Measurements from ENCODE around the gene NTN1. TPM values are rescaled to one million over a fixed set of nuclear protein-coding genes. Genes with fewer than 3 reads are reported as not detected.
A peak's percentile ranks its signal among the peaks of the same experiment; 100 is the strongest.

The NTN1 gene
- total and polyA plus RNA-seq, 2 of the 4 experiments (the other 2 are of a cell fraction): under 0.01 to 0.07 TPM

DNA sequence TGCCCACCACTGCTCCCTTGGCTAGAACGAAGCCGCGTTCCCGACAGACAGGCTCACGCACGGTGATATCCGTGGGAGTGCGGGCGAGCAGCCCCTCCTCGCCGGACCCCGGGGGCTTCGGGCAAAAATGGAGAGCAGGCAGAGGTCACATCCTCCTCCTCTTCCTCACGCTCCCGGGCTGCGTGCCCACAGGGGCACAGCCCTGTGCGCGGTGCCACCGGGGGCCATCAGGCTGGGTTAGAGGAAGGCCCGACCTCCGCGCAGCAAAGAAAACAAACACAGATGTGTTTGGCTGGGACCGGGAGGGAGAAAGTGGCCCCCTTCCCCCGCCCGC is 519 bp upstream of the NTN1 start:
- Histone ChIP-seq H3K4me2 (ENCODE audit: low read depth, low read length) (no peak overlapping the region; the same call in 1 of the 2 replicates), H3K56ac (ENCODE audit: extremely low read depth, insufficient read depth, low read length) (no peak overlapping the region), H3K9me3 (ENCODE audit: control insufficient read depth, insufficient read depth, low read length) (peaks cover 8% of the 10 kb centered on the region; the same call in 1 of the 2 replicates), H2AK9ac (replicated peaks; ENCODE audit: low read depth, low read length, poor library complexity) (no peak overlapping the region), H2BK120ac (ENCODE audit: low read depth, low read length) (no peak overlapping the region), H3K4ac (ENCODE audit: low read depth, low read length) (no peak overlapping the region), H3K27me3 (ENCODE audit: control insufficient read depth, insufficient read depth, low read length) (peaks cover 45% of the 10 kb centered on the region), H4K5ac (ENCODE audit: low read depth, low read length) (no peak overlapping the region), H3K9ac (ENCODE audit: low read depth, low read length) (no peak overlapping the region), H3K79me1 (ENCODE audit: low read depth in 1 of 2, low read length in 2 of 2) (no peaks in the 10 kb centered on the region), H3K23ac (ENCODE audit: low read depth, low read length) (no peak overlapping the region), H4K20me1 (ENCODE audit: insufficient read depth, low read length) (no peaks in the 10 kb centered on the region), H2AFZ (replicated peaks; ENCODE audit: low read length, poor library complexity) (peak overlapping the region; percentile 77), H4K8ac (ENCODE audit: low read depth in 2 of 2, low read length in 2 of 2) (no peak overlapping the region), H3K4me3 (ENCODE audit: insufficient read depth, low read depth, low read length) (peak overlapping the region; percentile 42; the same call in 1 of the 2 replicates), H2AK5ac (ENCODE audit: low read depth, low read length) (no peak overlapping the region), H3K27ac (ENCODE audit: insufficient read depth, low read length) (no peak overlapping the region), H3K4me1 (ENCODE audit: control insufficient read depth, insufficient read depth, low read length) (no peaks in the 10 kb centered on the region), H4K91ac (ENCODE audit: insufficient read depth, low read depth, low read length) (no peak overlapping the region), H2BK20ac (ENCODE audit: low read depth, low read length) (no peak overlapping the region), H2BK15ac (ENCODE audit: low read depth, low read length) (no peak overlapping the region), H3K14ac (replicated peaks; ENCODE audit: low read depth, low read length) (no peak overlapping the region), H3K9me1 (ENCODE audit: insufficient read depth, low read length) (no peaks in the 10 kb centered on the region), H2BK5ac (ENCODE audit: low read depth, low read length, poor library complexity, severe bottlenecking) (no peak overlapping the region), H3K36me3 (ENCODE audit: control insufficient read depth, insufficient read depth, low read length) (no peaks in the 10 kb centered on the region), H3K18ac (ENCODE audit: low read depth, low read length) (no peak overlapping the region)
- ATAC-seq (ENCODE audit: low read depth): no peak
- no TSS peak for BruUV-seq (replicated peaks)
- ChIA-PET POLR2A (ENCODE audit: unreplicated experiment) (no interaction called here), CTCF (no interaction called here)
- DNase-seq: no peak
- dilution Hi-C loops (cut with HindIII; ENCODE audit: low sequenced_read_pairs, unreplicated experiment) (no loop called here), in situ Hi-C loops (cut with MboI; ENCODE audit: low sequenced_read_pairs) (no loop called here), intact Hi-C loops (cut with micrococcal nuclease) (loop anchor here (10.0 kb wide), 1 partner anchor 274 kb away; no protein-coding TSS in a partner anchor)
- no CpG with 5 or more reads among the region's 25 CpGs for WGBS, 2 experiments (ENCODE audit: extremely low coverage in 2 of 2, insufficient read length in 1 of 2)
- TF ChIP-seq RCOR1 (IDR thresholded peaks at IDR 0.05; ENCODE audit: insufficient replicate concordance, low read length) (no peak), RFX5 (IDR thresholded peaks at IDR 0.05; ENCODE audit: low read depth, low read length) (no peak), MAZ (IDR thresholded peaks at IDR 0.05; ENCODE audit: borderline replicate concordance, low read depth, low read length) (peak; percentile 11; the same call in 1 of the 2 replicates), SMC3 (IDR thresholded peaks at IDR 0.05; ENCODE audit: low read depth, low read length) (no peak)
- TF ChIP-seq, protein P1, sequence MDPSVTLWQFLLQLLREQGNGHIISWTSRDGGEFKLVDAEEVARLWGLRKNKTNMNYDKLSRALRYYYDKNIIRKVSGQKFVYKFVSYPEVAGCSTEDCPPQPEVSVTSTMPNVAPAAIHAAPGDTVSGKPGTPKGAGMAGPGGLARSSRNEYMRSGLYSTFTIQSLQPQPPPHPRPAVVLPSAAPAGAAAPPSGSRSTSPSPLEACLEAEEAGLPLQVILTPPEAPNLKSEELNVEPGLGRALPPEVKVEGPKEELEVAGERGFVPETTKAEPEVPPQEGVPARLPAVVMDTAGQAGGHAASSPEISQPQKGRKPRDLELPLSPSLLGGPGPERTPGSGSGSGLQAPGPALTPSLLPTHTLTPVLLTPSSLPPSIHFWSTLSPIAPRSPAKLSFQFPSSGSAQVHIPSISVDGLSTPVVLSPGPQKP (IDR thresholded peaks at IDR 0.05; ENCODE audit: borderline replicate concordance, low read depth, low read length): no peak
